Hepatic stellate cell (primary cell): ENCODE measurements around the gene CDH23.
"Not testable (repeated sequence)": the region's sequence is repeated elsewhere in the genome, so short reads cannot be mapped to it uniquely, and the experiment has no call there.

Source experiments
- DNase-seq: peaks from one replicate; pipeline ENCODE4 v3.0.0; 2011; ENCODE audit warnings: low spot score

Gene CDH23

DNA sequence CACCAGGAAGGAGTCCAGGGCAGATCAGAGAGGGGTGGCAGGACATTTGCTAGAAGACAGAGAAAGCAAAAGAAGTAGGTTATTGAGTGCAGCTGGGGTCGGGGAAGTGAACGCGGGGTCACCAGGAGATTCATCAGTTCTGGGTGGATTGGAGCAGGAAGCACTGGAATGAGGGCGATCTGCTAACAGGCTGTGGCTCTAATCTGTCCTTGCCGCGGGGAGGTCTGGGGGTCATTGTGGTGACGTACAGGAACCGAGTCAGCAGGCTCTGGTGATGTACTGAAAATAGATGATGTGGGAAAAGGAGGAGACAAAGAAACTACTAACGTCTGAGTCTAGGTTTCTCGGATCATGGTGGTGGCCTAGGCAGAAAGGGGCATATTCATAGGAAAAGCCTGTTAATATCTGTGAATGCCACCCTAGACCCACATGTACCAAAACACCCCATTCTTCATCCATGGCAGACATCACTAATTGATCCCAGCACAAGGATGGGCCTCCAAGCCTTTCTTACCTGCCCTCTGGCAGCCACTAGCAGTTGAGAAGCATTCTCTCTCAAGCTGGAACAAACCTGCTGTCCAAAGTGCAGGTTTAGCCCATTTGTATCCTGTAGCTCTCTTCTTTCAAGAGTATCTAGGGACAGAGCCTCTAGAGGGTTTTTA, 188.3 kb downstream of the CDH23 start:
- no peak for DNase-seq

DNA sequence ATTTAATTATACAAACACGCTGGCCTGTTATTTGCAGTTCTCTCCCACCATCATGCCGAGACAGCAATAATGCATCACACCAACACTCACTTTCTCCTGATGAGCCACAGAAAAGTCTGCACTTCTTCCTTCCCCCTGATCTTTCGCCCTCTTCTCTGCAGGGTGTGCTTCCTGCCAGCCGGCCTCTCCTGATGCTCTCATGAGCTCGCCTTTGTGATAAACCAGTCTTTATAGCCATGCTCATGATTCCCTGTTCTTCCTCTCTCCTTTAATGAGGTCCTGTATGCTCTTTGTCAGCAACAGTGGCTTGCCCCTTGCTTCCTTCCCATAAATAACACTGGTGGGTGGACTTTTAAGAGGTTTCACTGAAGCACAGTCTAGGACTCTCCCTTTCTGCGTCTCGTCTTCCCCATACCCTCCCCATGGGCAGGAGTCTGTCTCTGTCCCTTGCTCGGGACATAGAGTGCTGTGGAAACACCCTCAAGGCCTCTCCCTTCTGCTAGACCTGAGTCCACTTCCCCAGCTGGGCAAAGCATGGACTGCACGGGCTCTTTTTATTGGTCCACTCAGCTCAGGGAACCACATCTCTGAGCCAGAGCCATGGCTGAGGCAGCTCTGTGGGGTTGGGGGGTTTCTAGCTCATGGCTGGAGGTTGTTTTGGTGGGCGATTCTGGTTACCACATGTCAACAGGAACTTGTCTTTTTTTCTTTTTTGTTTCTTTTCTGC, 189.0 kb downstream of the CDH23 start:
- no peak for DNase-seq

DNA sequence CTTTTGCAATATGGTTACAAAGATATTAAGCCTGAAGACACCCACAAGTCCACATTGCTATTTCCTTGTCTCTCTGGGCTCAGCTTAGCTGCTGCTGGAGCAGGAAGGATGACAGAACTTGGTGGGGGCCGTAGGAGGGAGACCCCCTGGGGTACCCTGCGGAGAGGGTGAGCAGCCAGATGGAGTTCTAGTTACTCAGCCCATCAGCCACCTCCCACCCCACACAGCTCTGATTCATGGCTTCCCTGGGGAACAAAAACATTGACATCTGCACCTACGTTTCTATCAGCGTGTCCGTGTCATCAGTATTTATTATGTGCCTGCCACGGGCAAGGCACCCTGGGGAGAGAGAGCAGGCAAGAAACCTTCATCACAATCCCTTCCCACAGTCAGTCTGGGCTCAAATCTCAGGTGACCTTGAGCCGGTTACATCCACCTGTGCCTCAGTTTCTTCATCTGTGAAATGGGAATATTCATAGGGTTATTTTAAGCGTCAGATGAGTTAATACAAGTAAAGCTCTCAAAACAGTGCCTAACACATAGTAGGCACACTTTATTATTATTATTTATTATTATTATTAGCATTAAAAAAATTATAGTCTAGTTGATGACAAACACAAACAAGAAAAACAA, 191.3 kb downstream of the CDH23 start:
- DNase-seq = no peak

DNA sequence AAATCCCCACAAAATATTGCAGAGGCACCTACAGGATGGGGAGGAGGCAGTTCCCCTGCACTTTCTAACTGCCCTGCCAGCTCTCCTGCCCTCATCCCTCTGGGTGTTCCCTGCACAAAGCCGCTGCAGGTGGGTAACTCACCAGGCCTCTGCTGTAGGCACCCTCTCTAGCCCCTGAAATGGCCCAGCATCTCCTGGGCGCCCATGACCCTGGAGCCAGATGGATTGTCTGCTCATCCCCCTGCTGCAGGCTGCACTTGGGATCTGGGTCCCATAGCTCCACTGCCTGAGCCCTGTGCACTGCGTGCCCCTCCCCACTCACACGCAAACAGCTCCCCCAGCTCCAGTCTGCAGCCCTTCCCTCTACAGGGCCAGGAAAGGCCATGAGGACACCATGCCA, 192.0 kb downstream of the CDH23 start:
- DNase-seq = no peak

DNA sequence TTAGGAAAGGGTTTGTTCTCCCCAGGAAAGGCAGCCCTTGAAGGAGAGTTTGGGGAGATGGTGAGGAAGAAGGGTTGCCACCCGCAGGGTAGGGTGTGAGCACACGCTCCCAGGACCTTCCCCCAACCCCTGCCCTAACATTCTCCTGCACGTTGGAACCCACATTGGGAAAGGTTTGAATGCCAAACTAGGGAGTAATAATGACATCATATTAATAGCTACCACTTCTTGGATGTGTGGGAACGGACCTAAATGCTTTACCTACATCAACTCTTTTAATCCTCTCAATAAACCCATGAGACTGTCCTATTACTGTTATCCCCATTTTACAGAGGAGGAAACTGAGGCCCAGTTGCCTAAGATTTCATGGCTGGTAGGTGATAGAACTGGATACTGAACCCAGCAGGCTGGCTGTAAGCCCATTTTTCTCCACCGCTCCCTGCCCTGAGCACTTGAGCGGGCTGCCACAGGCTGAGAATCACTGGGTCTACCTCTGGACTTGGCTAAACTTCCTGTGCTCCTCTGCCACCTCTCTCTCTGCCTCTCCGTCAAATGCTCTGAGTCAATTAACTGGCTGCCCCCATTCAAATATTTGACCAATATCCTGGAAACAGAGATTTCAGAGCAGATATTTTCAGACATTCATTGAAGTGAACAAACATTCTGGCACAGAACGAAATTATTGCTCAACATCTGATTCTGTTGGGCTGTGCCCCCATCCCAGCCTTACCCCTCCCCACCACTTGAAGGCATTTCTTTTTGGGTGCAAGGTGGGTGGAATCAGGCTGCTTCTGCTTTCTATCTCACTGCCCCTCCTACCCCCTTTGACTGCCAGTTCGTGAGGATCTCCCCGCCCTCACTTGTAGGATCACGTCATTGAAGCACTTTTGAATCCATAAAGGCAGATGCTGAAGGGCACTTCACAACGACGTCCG, 193.2 kb downstream of the CDH23 start:
- no peak for DNase-seq

DNA sequence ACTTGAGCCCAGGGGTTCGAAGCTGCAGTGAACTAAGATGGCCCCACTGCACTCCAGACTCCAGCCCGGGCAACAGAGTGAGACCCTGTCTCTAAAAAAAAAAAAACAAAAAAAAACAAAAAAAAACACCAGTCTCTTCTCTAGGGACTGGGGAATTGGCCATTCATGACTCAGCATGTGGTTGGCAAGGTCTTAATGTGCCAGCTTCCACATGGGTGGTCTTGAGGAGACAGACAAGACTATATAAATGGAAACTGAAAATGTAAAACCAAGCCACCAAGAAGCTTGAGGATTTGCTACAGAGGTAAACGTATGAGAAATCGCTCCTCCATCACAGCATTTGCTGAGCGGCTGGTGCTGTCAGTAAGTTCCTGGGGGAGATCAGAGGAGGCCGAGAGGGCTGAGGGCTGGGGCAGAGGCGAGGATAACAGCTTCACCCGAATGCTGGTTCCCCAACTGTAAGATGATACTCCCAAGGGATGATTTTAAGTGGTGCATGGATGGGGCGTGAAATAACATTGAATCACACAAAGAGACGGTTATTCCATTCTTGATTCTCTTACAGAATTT, 194.1 kb downstream of the CDH23 start:
- no peak for DNase-seq

DNA sequence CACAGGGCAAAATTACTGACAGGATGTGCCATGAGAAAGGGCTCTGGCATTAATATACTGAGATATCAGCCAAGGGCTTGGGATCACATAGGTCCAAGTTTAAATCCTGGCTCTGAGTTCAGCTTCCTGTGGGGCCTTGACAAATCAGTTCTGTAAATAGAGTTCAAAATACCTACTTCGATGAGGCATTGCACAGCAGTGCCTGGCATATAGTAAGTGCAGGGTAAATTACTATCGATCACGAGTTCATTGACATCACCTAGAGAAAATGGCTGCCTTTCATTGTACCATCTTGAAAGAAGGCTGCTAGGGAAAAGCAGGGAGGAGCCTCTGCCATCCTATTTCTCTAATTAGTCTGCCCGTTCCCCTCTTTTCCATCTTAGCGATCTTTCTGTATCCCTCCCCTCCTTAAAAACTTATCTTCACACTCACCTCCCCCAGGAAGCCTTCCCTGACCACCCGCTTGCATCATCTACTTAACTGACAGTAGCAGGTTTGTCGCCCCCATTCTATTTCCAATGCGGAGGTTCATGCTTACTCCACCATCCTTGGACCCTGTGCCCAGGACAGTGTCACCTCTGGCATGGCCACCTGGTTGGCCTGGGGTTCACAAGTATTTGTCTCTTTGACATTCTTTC, 198.3 kb downstream of the CDH23 start:
- DNase-seq = no peak

DNA sequence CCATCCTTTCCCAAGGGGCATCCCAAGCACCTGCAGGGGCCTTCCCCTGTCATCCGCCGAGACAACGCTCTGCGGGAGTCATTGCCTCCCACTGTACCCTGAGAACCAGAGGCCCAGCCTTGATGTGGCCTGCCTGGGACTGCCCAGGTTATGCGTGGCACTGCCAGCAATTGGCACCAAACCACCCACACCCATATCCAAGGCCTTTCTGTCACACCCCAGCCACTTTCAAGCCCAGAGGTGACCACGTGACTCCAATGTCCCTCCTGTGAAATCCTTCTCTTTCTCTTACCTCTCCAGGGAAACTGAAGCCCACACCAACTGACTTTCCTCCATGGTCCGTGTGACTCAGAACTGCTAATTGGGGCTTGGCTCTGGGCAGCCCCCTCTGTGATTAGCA, 198.9 kb downstream of the CDH23 start:
- no peak for DNase-seq

DNA sequence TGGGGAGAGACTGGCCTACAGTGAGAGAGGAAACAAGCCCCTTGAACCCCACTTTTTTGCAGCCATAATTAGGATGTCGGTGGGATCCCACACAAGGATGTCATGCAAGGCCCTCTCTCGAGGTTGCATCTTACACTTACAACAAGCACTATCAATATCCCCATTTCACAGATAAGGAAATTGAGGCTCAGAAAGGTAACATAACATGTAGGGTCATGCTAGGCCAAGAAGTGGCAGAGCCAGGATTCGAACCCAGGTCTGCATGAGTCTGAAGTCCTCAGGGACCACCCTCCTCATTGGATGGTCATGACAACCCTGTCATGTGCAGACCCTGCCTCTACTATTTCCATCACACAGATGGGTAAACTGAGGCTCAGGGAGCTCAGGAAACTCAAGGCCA, 199.4 kb downstream of the CDH23 start:
- DNase-seq = no peak

DNA sequence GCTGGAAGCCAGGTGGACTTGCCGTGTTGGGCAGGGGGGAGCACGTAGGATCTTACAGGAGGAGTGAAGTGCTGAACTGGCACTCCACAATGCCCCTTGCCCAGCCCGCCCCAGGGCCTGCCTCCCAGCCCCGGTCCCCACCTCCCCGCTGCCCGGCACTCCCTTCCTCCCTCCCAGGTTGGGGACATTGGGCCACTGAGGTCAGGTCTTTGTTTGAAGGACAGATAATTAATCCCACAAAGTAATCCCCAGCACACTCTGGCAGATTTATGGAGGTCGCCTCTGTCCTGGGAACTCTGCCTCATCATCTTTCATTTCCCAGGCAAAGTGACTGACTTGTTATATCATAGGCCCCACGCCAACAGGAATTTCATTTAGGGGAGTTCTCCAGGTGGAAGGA, 200.0 kb downstream of the CDH23 start:
- DNase-seq = no peak

DNA sequence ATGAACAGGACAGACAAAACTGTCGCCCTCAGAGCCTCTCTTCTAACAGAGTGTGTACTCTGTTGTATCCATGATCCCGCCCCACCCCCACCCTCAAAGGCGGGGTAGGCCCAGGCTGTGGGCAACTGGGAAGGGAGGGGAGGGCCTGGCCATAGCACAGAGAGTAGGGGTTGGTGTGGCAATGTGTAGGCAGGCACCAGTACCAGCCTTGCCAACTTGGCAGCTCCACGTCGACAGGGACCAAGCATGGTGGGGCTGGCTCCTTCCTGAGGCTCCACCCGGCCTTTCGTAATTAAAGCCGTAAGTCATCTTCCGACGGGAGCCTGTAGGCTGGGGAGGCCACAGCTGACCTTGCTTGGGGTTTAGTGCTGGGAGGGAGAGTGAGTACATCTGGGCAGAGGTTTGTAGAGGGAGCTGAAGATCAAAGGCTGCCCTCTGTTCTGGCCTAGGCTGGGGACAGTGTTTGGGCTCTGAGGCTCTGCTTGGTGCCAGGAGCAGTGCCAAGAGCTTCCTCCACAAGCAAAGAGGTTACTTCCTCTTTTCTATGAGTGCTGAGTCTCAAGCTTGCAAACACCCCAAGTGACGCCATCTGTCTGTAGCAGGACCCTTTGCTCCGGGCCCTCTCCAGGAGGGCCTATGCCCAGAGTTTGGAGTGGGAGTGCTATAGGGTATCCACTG, 201.2 kb downstream of the CDH23 start:
- DNase-seq = no peak

DNA sequence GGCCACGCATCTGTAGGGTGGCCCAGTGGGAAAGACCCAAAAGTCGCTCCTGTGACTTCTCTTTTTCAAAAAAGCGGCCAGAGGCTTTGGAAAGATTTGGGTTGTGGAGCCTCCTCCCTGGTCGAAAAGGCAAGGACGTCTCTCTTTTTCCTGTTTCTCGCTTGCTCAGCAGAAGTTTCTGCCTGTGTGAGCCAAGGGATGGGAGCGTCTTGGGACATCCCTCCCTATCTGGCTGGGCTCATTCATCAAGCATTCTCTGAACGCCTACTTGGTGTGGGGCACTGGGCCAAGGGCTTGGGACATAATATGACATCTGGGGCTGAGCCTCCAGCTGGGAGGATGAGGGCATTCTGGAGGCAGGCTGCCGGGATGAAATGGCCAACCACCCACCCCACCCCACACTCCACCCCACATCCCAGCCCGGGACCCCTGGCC, 201.9 kb downstream of the CDH23 start:
- peak; percentile 36 for DNase-seq

DNA sequence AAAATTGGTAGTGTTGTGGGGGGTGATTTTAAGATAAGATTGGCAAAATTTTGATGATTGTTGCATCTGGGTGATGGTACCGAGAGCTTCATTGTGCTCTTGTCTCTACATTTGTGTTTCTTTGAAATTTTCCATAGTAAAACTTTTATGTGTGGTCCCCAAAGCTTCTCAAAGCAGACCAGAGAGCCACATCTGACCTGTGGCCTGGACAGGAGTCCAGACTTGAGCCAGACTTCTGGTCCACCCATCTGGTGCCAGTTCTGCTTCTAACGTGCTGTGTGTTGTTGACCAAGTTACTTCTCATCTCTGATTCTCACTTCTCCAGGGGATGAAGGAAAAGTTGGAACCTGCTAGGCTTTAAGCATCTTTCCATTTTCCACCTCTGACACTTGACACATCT, 202.8 kb downstream of the CDH23 start:
- no peak for DNase-seq

DNA sequence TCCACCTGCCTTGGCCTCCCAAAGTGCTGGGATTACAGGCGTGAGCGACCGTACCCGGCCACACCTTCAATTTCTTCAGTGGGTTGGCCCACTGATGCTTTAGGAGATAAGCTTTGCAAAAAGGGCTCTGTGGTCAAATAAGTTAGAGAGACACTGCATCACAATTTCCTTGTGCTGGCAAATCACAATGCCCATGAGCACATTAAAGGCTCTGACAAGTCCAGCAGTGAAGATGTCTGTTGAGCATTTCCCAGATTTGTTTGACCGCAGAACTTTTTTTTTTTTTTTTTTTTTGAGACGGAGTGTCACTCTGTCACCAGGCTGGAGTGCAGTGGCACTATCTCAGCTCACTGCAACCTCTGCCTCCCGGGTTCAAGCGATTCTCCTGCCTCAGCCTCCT, 203.5 kb downstream of the CDH23 start:
- DNase-seq = not testable (repeated sequence)

DNA sequence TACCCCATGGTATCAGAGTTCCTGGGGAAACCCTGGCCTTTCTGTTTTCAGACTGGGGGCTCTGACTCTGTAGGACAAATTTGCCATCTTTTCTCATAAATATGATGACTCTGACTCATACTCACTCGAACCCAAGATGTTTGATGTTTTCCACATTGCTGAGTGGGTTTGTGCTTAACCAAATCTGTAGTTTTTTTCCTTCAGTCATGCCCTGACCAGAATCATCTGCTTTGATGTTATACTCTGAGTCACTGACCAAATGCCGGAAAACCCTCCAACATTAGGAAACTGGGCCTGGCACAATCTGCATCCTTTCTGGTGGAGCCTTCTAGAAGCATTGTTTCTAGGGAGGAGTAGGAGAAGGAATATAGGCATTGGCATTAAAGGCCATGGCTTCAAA, 204.1 kb downstream of the CDH23 start:
- peak; percentile 45 for DNase-seq

DNA sequence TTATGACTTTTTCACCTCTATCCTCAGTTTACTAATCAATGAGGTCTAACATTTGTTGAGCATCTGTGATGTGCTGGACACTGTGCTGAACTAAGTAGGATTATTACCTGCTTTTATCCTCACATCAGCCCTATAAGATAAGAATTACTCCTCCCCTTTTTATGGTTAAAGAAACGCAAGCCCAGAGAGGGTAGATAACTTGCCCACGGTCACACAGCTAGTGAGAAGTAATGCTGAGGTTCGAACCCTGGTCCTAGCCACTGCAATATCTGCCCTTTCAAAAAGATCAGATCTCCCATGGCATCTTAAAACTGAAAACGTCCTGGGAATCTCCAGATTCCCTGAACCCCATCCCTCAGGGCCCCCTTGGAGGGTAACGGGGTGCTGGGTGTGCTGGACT, 204.6 kb downstream of the CDH23 start:
- DNase-seq = no peak

DNA sequence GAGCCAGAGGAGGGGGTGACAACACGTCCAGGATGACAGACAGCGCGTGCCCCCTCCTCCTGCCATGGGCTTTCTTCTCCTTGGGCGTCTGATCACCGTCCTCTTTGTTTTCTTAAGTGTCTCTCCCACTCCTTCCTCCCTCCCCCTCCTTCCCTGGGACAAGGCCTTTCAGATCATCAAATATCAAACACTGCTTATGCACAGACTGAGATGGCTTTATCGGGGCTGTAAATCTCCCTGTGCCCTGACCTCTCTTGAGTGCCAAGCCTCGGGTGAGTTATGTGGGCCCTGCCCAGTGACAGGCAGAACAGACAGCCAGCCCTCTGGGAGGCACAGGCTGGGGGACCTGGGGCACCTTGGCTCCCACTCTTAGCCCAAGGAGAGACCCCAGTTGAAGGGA, 206.4 kb downstream of the CDH23 start:
- DNase-seq = no peak

DNA sequence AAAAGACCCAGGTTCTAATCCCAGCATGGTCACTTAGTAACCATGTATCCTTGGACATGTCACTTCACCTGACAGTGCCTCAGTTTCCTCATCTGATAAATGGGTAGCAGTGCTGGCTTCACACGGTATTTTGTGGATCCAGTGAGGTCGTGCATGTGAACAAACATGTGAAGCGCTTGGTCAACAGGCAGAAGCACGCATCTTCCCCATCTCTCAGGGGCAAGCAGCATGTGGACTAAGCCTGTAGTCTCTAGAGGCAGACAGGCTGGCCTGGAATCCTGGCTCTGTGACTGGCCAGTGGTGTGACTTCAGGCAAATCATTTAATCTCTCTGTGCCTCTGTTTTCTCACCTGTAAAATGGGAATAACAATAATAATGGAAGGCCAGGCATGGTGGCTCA, 207.0 kb downstream of the CDH23 start:
- DNase-seq = no peak

DNA sequence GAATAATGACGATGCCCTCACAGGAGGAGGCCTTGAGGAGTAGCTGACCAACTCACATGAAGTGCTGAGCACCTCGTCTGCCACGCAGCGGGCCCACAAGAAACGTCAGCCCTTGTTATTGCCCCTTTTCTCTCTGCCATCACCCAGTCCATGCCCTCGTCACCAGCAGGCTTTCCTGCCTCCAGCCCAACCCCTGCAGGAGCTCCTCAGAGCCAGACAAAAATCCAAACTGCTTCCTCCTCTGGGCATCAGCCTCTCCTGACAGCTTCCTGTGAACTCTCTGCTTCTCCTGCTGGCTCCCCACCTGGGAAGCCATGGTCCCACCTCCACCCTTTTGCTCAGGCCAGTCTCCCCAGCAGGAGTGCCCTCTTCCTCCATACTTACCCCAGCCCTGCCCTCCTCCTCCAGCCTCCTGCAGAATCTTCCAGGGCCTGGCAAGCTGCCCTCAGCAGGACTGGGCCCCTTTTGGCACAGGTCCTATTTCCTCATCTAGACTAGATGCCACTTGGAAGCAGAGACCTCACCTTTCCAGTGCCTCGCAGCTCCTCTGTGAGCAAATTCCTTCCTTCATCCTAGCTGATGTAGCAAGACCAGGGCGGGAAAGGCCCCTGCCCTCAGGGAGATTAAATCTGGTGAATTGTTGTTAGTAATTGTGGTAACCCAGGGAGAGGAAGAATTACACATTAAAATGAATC, 207.8 kb downstream of the CDH23 start:
- no peak for DNase-seq

DNA sequence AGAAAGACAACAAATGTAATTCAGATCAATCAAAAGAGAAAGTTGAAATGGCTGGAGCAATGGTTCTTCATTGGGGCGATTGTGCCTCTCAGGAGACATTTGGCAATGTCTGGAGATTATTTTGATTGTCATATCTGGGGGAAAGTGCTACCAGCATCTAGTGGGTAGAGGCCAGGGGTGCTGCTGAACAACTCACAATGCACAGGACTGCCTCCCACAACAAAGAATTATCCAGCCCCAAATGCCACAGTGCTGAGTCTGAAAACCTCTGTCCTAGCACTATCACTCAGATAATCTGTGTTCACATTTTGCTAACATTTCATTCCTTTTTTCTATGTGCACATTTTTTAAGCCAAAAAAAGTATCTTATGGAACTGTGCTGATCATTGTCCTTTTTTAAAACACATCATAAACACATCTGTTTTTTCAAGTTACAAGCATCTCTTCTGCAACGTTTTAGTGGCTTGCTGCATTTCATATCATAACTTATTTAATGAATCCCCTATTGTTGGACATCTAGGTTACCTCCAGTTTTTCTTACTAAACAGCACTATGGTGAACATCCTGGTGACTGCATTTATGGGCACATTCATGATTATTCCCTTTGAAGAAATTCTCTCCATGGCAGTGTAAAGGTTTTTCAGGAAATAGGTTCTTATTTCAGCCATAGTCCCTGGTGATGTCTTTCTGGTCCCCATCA, 208.7 kb downstream of the CDH23 start:
- DNase-seq = no peak
